H1 (cell line): Measurements from ENCODE around the gene C2orf92. TPM values are rescaled to one million over a fixed set of nuclear protein-coding genes. Genes with fewer than 3 reads are reported as not detected.

ENCODE experiments used
- CTCF ChIA-PET: fragments of 300-600 bp; sonication (Branson Sonifier 250); formaldehyde crosslinking; loops from one replicate; lab custom pipeline; 2021; ENCODE audit not compliant: partially characterized antibody; lab: Charles Lee
- POLR2A ChIA-PET: fragments of 300-600 bp; sonication (Branson Sonifier 250); formaldehyde crosslinking; loops from one replicate; lab custom pipeline; 2021; ENCODE audit warnings: inconsistent platforms; ENCODE audit not compliant: partially characterized antibody; lab: Charles Lee
- DNase-seq, 2 experiments: peaks; one replicate each; pipeline versions ENCODE4 v3.0.0 to v3.0.0-alpha.2; 2010 to 2022; ENCODE audit warnings: low spot score in 2 of 2, low read depth in 1 of 2, mixed read lengths in 1 of 2
- FAIRE-seq: peaks from 2 replicates; lab custom pipeline; 2011; peaks lifted over from hg19 to GRCh38; lab: Jason Lieb, UNC
- H2AFZ ChIP-seq: 2 replicates; pipeline ENCODE4 v1.8.1; 2012; ENCODE audit warnings: low read length, inconsistent platforms
- H2AK5ac ChIP-seq: 2 replicates; pipeline ENCODE4 v1.6.1; 2013; ENCODE audit warnings: low read depth, low read length
- H2BK120ac ChIP-seq: replicated peaks from 2 replicates; pipeline ENCODE3; 2013; ENCODE audit warnings: low read depth, low read length, inconsistent platforms
- H2BK12ac ChIP-seq: 2 replicates; pipeline ENCODE4 v1.6.1; 2013; ENCODE audit warnings: low read depth, low read length
- H2BK15ac ChIP-seq: 2 replicates; pipeline ENCODE4 v1.6.1; 2013; ENCODE audit warnings: low read length
- H2BK20ac ChIP-seq: 2 replicates; pipeline ENCODE4 v1.6.1; 2013; ENCODE audit warnings: low read length
- H2BK5ac ChIP-seq: 2 replicates; pipeline ENCODE4 v1.6.1; 2013; ENCODE audit warnings: low read depth, low read length
- H3K14ac ChIP-seq: 2 replicates; pipeline ENCODE4 v1.6.1; 2013; ENCODE audit warnings: inconsistent platforms; ENCODE audit not compliant: insufficient read length
- H3K18ac ChIP-seq: 2 replicates; pipeline ENCODE4 v1.6.1; 2013; ENCODE audit warnings: low read length; ENCODE audit errors: extremely low read depth
- H3K23ac ChIP-seq: 2 replicates; pipeline ENCODE4 v1.6.1; 2013; ENCODE audit warnings: inconsistent platforms; ENCODE audit not compliant: insufficient read length
- H3K23me2 ChIP-seq: 2 replicates; pipeline ENCODE4 v1.6.1; 2013; ENCODE audit warnings: low read depth, low read length
- H3K27ac ChIP-seq: 2 replicates; pipeline ENCODE4 v1.6.1; 2011; ENCODE audit warnings: low read depth, low read length, inconsistent platforms
- H3K27me3 ChIP-seq, 4 experiments: replicated peaks in 1 of 4; 1 replicate in 1 of 4; 2 replicates in 3 of 4; pipeline versions ENCODE4 v1.6.1 to v1.8.1; 2011 to 2013; ENCODE audit warnings: low read length in 3 of 4, mild to moderate bottlenecking in 3 of 4, inconsistent platforms in 2 of 4, mixed read lengths in 2 of 4, moderate library complexity in 1 of 4; ENCODE audit not compliant: control insufficient read depth in 3 of 4, insufficient read depth in 3 of 4; ENCODE audit errors: extremely low read depth in 1 of 4
- H3K36me3 ChIP-seq, 4 experiments: 2 replicates each; pipeline versions ENCODE4 v1.6.1 to v1.8.1; 2011 to 2013; ENCODE audit warnings: mild to moderate bottlenecking in 4 of 4, low read length in 3 of 4, moderate library complexity in 2 of 4, control low read depth in 1 of 4, inconsistent platforms in 1 of 4; ENCODE audit not compliant: insufficient read depth in 4 of 4, control insufficient read depth in 2 of 4
- H3K4ac ChIP-seq: replicated peaks from 2 replicates; pipeline ENCODE3; 2013; ENCODE audit warnings: low read length, low read depth, mixed read lengths, inconsistent platforms; ENCODE audit not compliant: insufficient read length
- H3K4me1 ChIP-seq, 4 experiments: replicated peaks in 1 of 4; 1 replicate in 1 of 4; 2 replicates in 3 of 4; pipeline versions ENCODE4 v1.6.1 to v1.8.1; 2011 to 2013; ENCODE audit warnings: low read length in 3 of 4, inconsistent platforms in 2 of 4, mixed read lengths in 1 of 4; ENCODE audit not compliant: insufficient read depth in 4 of 4, control insufficient read depth in 3 of 4
- H3K4me2 ChIP-seq, 2 experiments: 2 replicates each; pipeline versions ENCODE4 v1.6.1 to v1.8.1; 2011 to 2013; ENCODE audit warnings: low read depth in 2 of 2, low read length in 2 of 2, control low read depth in 1 of 2, inconsistent platforms in 1 of 2, mild to moderate bottlenecking in 1 of 2; ENCODE audit not compliant: insufficient read depth in 1 of 2
- H3K4me3 ChIP-seq, 4 experiments: fragments of 200-600, 300-600 bp in 1 of 4; sonication (generic), shearing (Covaris generic), sonication (Bioruptor Twin) in 1 of 4; 2 replicates each; pipeline versions ENCODE4 v1.5.1 to v1.8.1; 2011 to 2016; ENCODE audit warnings: low read length in 4 of 4, low read depth in 3 of 4, control low read depth in 2 of 4, inconsistent platforms in 2 of 4, mild to moderate bottlenecking in 2 of 4, mixed read lengths in 1 of 4, moderate library complexity in 1 of 4; ENCODE audit not compliant: insufficient read depth in 2 of 4; ENCODE audit errors: extremely low read depth in 1 of 4
- H3K56ac ChIP-seq: replicated peaks from 2 replicates; pipeline ENCODE3; 2013; ENCODE audit warnings: low read depth, mild to moderate bottlenecking, mixed read lengths, low read length, inconsistent platforms; ENCODE audit not compliant: insufficient read length
- H3K79me1 ChIP-seq: 2 replicates; pipeline ENCODE4 v1.6.1; 2013; ENCODE audit warnings: low read depth, low read length, control low read depth
- H3K79me2 ChIP-seq, 2 experiments: 2 replicates each; pipeline versions ENCODE4 v1.6.1 to v1.8.1; 2012 to 2013; ENCODE audit warnings: low read length in 2 of 2, mild to moderate bottlenecking in 2 of 2, inconsistent platforms in 1 of 2; ENCODE audit not compliant: insufficient read depth in 2 of 2, control insufficient read depth in 1 of 2
- H3K9ac ChIP-seq, 4 experiments: replicated peaks in 1 of 4; 1 replicate in 1 of 4; 2 replicates in 3 of 4; pipeline versions ENCODE4 v1.6.1 to v1.8.1; 2011 to 2013; ENCODE audit warnings: low read depth in 3 of 4, low read length in 3 of 4, control low read depth in 2 of 4, mild to moderate bottlenecking in 2 of 4, moderate library complexity in 2 of 4, inconsistent platforms in 1 of 4; ENCODE audit errors: extremely low read depth in 1 of 4
- H3K9me3 ChIP-seq, 2 experiments: 2 replicates each; pipeline versions ENCODE4 v1.6.1 to v1.8.1; 2012 to 2013; ENCODE audit warnings: mild to moderate bottlenecking in 2 of 2, moderate library complexity in 2 of 2, control low read depth in 1 of 2, inconsistent platforms in 1 of 2, low read depth in 1 of 2, low read length in 1 of 2, mixed read lengths in 1 of 2; ENCODE audit not compliant: insufficient read depth in 2 of 2
- H4K20me1 ChIP-seq, 2 experiments: replicated peaks in 1 of 2; 2 replicates each; pipeline versions ENCODE3 to v1.8.1; 2011 to 2013; ENCODE audit warnings: inconsistent platforms in 2 of 2, low read length in 2 of 2, mild to moderate bottlenecking in 1 of 2; ENCODE audit not compliant: insufficient read depth in 2 of 2, control insufficient read depth in 1 of 2
- H4K5ac ChIP-seq: 2 replicates; pipeline ENCODE4 v1.6.1; 2013; ENCODE audit warnings: low read length, low read depth, mixed read lengths, inconsistent platforms; ENCODE audit not compliant: insufficient read length
- H4K8ac ChIP-seq: 2 replicates; pipeline ENCODE4 v1.8.0; 2013; ENCODE audit warnings: mild to moderate bottlenecking, moderate library complexity, low read length, inconsistent platforms; ENCODE audit not compliant: insufficient read depth; ENCODE audit errors: extremely low read depth
- H4K91ac ChIP-seq: replicated peaks from 2 replicates; pipeline ENCODE3; 2013; ENCODE audit warnings: low read length, mixed read lengths, inconsistent platforms; ENCODE audit not compliant: insufficient read length
- TCF12 ChIP-seq: IDR thresholded peaks from 2 replicates; pipeline ENCODE4 v1.6.1; 2011; ENCODE audit warnings: low read depth, mild to moderate bottlenecking, low read length
- WGBS, 2 experiments: shearing (Covaris generic) in 1 of 2; methylation state at CpG; one replicate each; pipeline versions ENCODE4 v1.1.6 to v1.1.7; 2013 to 2015; ENCODE audit warnings: low lambda C conversion rate in 2 of 2, mixed read lengths in 2 of 2, inconsistent platforms in 1 of 2, low coverage in 1 of 2, missing lambda C conversion rate in 1 of 2; ENCODE audit not compliant: insufficient replicate concordance in 2 of 2, insufficient coverage in 1 of 2, insufficient read length in 1 of 2; ENCODE audit errors: extremely low coverage in 1 of 2, missing lambda C conversion rate in 1 of 2; 5-methylcytosine and 5-hydroxymethylcytosine counted together
- polyA plus RNA-seq, 7 experiments: library from polyadenylated mRNA; depleted of rRNA in 3 of 7; stranded (reverse) in 5 of 7; unstranded in 2 of 7; fragments of >200 nt in 5 of 7; fragments of 200-250 nt in 2 of 7; gene quantifications; 1 replicate in 5 of 7; 2 replicates in 1 of 7; 4 replicates in 1 of 7; pipeline versions ENCODE4 v1.2.1 to v1.2.3, GENCODE V29; 2011 to 2013; ENCODE audit warnings: missing spikeins in 2 of 7, mixed read lengths in 2 of 7
- total RNA-seq: library from RNA; stranded (reverse); fragmentation: NEBNext Ultra II Directional; extraction: Animal tissue kit (Norgen Biotek cat#: 25700); gene quantifications from 2 replicates; pipeline ENCODE4 v1.2.1, GENCODE V29; 2021

Gene C2orf92
- total and polyA plus RNA-seq, 2 of the 8 experiments (the other 6 are each of a cell fraction or from before 2014, with no cell fraction given): 2.3 to 3.7 TPM

GRCh38 chr2:97727296-97727695 is 57.8 kb downstream of the C2orf92 start:
- Histone ChIP-seq H2BK20ac (no peak overlapping the region), H2AFZ (no peak overlapping the region), H3K18ac (no peak overlapping the region), H2AK5ac (no peak overlapping the region), H3K23ac (no peak overlapping the region), H3K4me2 (no peak overlapping the region), H4K91ac (no peak overlapping the region), H4K20me1 (peaks cover 0 to 2% of the 10 kb centered on the region in 2 experiments), H3K27ac (no peak overlapping the region), H3K4me3 (no peak overlapping the region), H3K79me2 (no peaks in the 10 kb centered on the region), H3K23me2 (no peaks in the 10 kb centered on the region), H3K4ac (no peak overlapping the region), H2BK120ac (no peak overlapping the region), H3K56ac (no peak overlapping the region), H2BK15ac (no peak overlapping the region), H3K14ac (no peak overlapping the region), H2BK12ac (no peak overlapping the region), H4K8ac (no peak overlapping the region), H2BK5ac (no peak overlapping the region), H3K79me1 (no peaks in the 10 kb centered on the region), H3K4me1 (no peaks in the 10 kb centered on the region; a peak in 1 of 7 replicates), H4K5ac (no peak overlapping the region), H3K9ac (no peak overlapping the region), H3K27me3 (no peaks in the 10 kb centered on the region), H3K36me3 (no peaks in the 10 kb centered on the region), H3K9me3 (no peaks in the 10 kb centered on the region)
- POLR2A ChIA-PET: no interaction called here
- WGBS, 2 experiments: 94% methylated on average over 7 of the region's 7 CpGs; no CpG with 5 or more reads in 1 of the 2 experiments
- CTCF ChIA-PET: interaction anchor here (0.7 to 11.0 kb wide), 7 partner anchors 14 to 27 kb away, joined by 3 to 105 read pairs (median 4); no protein-coding TSS in a partner anchor
- FAIRE-seq: no peak
- DNase-seq: no peak
- TF ChIP-seq TCF12: no peak
- TF ChIP-seq, all 59 proteins: peak for 0
